GM12874 (cell line): ENCODE results near the gene HGFAC.

Source experiments
- TF ChIP-seq, protein P1 (sequence below): IDR thresholded peaks from 2 replicates; pipeline ENCODE4 v1.5.1; 2011; ENCODE audit warnings: low read depth, mild to moderate bottlenecking, control low read depth, low read length, moderate library complexity; ENCODE audit not compliant: insufficient read depth

Gene HGFAC

GRCh38 chr4:3422808-3423297 is 18.9 kb upstream of the HGFAC start:
- TF ChIP-seq, protein P1, sequence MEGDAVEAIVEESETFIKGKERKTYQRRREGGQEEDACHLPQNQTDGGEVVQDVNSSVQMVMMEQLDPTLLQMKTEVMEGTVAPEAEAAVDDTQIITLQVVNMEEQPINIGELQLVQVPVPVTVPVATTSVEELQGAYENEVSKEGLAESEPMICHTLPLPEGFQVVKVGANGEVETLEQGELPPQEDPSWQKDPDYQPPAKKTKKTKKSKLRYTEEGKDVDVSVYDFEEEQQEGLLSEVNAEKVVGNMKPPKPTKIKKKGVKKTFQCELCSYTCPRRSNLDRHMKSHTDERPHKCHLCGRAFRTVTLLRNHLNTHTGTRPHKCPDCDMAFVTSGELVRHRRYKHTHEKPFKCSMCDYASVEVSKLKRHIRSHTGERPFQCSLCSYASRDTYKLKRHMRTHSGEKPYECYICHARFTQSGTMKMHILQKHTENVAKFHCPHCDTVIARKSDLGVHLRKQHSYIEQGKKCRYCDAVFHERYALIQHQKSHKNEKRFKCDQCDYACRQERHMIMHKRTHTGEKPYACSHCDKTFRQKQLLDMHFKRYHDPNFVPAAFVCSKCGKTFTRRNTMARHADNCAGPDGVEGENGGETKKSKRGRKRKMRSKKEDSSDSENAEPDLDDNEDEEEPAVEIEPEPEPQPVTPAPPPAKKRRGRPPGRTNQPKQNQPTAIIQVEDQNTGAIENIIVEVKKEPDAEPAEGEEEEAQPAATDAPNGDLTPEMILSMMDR, result no peak

GRCh38 chr4:3423406-3423805 is 18.4 kb upstream of the HGFAC start:
- TF ChIP-seq, protein P1, result no peak

- TF ChIP-seq, protein P1, result no peak
Observed at GRCh38 chr4:3423952-3424351, 17.8 kb upstream of the HGFAC start.

DNA sequence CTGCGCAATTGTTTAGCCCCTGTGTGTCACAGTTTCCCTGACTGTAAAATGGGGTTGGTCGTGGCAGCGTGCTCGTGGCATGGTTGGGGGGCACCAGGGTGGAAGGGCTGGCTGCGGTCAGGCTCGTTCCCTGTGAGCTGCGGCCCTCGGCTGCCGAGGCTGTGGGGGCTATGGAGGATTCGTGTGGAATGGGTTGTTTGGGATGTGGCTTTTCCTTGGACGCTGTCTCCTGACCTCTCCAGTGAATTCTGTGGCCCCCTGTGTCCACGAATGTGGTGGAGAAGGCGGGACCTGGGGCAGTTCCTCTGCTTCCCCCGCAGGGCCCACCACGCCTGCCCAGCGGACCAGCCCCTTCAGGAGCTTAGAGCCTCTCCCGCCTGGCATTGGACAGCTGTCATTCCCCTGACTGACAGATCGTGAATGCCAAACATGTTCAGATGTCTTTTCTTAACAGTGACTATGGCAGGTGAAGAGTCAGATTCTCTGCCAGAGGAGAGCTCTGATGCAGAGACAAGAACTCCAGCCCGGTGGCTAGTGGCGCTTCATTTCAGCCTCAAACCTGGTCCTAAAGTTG is 17.2 kb upstream of the HGFAC start:
- TF ChIP-seq, protein P1, result no peak

DNA sequence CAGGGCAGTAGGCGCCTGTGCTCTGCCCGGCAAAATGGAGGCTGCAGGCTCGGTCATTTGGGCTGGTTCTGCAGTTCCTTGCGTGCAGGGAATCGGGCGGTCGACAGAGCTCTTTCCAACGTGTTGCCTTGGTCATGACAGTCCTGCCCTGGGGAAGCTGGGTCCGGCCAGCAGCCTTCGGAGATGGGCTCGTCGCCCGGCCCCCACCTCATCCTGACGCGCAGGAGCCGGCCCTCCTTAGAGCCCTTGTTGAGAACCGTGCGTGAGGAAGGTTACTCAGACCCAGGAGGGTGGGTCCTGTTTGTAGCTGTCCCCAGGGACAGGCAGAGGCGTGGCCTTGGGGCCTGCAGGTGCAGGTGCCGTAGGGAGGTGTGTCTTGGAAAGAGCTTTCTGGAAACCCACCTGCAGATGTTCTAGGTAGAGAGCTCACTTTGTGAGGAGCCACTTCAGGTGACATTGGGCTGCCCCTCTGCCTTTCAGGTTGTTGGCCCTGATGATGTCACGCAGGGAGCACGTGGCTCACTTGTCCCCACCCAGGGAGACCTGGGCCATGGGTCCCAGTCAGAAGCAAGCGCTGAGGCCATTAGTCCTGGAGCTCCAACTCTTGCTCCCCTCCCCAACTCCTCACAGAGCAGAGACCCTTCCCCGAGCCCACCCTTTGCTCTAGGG is 15.2 kb upstream of the HGFAC start:
- TF ChIP-seq, protein P1, result no peak

- TF ChIP-seq, protein P1, result no peak
Observed at GRCh38 chr4:3427134-3427476, 14.7 kb upstream of the HGFAC start.

DNA sequence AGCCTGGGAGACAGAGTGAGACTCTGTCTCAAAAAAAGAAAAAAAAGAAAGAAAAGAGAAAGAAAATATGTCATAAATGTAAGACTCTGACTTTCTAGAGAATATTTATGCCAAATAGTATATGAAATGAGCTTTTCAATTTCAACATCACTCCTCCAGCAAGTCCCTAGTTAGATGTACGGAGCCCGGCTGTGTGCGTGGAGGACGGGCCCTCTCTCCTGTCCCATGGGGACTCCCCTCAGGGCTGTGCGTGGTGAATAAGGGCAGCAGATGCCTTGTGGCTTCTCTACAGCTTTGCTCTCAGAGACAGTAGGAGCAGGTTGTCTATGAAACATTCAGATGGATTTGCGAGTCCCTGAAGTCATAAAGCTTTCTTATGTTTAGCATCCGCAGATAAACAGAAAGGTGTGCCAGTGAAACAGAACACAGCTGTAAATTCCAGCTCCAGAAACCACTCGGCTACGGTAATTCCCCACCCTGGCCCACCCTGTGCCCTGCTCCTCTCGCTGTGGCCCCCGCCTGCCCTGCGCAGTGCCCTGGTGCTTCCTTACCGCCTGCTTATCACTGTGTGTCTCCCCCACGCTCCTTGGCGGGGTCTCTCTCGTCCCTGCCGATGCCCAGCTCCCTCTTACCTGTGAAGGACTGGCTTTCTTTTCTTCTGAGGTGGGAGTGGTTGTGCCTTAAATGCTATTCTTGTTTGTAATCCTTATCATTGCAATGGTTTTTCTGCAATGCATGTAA is 13.9 kb upstream of the HGFAC start:
- TF ChIP-seq, protein P1, result no peak
